HG03175 (cell line): ENCODE measurements around the gene MTMR12.

Experiments
- ATAC-seq: cut with Tn5 transposase; IDR thresholded peaks from one replicate; pipeline ENCODE4 v1.9.1; 2021; ENCODE audit warnings: mild to moderate bottlenecking, moderate library complexity; ENCODE audit not compliant: unreplicated experiment

Gene MTMR12

DNA sequence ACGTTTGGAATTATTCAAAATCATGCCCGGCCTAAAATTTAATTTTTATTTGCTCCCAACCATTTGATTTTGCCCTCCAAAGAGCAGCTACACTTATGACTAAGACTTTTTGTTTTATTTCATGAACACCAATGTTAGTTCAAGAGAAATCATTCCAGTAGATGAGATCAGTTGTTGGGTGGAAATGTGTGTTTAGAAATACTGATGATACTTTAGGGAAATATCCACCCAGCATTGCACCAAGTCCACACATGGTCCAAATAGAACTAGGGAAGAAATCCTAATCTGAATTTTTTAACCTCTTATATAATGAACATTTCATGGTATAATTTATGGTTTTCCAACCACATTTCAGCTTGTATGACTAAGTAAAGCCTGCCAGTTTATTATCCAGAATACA is 110.3 kb downstream of the MTMR12 start:
- no peak for ATAC-seq

- no peak for ATAC-seq
These were observed 111.5 kb downstream of the MTMR12 start for GRCh38 chr5:32201122-32201753.

DNA sequence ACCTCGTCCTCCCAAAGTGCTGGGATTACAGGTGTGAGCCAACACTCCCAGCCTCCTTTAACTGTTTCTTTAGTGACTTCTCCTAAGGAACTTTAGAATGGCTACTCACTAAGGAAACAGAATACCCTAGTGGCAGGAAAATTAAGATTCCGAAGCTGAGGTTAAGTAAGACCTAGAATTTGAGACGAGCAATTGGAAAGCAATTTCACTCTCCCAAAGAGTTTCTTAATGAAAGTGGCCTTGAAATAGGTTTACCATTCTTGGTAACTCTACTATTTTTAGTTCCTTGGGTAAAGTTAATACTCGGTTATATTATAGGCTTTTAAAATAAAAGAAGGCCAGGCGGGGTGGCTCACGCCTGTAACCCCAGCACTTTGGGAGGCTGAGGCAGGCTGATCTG is 115.7 kb downstream of the MTMR12 start:
- no peak for ATAC-seq

- no peak for ATAC-seq
These were observed 117.5 kb downstream of the MTMR12 start for GRCh38 chr5:32195265-32195664.

- ATAC-seq = no peak
These were observed 119.1 kb downstream of the MTMR12 start for GRCh38 chr5:32193591-32193990.

- no peak for ATAC-seq
These were observed 122.6 kb downstream of the MTMR12 start for GRCh38 chr5:32190095-32190494.

- no peak for ATAC-seq
These were observed 125.1 kb downstream of the MTMR12 start for GRCh38 chr5:32187675-32188074.

GRCh38 chr5:32182463-32183063 is 130.2 kb downstream of the MTMR12 start:
- peak; percentile 93 for ATAC-seq
